Right renal pelvis (tissue), 4 donors: Measurements from ENCODE around the gene FCHSD1. TPM values are rescaled to one million over a fixed set of nuclear protein-coding genes. Genes with fewer than 3 reads are reported as not detected.

Source experiments
- polyA plus RNA-seq, 4 donors: library from polyadenylated mRNA; unstranded; fragments of 120-200 nt; gene quantifications; one replicate each; pipeline ENCODE4 v1.2.1, GENCODE V29; 2013; ENCODE audit not compliant: insufficient read length in 4 of 4

FCHSD1 gene
- polyA plus RNA-seq, 4 donors: 11.6 to 14.3 (median 13.8) TPM

Other genes starting within 250 kb of the FCHSD1 start
- gene PCDHGA9, start 248.6 kb downstream of the FCHSD1 start, polyA plus RNA-seq: 1 to 10 TPM; 5.5 to 6.5 (median 6.0) TPM
- gene PCDHGB6, start 243.4 kb downstream of the FCHSD1 start, polyA plus RNA-seq: 1 to 10 TPM; 7.0 to 8.3 (median 8.2) TPM
- gene PCDHGA10, start 238.4 kb downstream of the FCHSD1 start, polyA plus RNA-seq: 1 to 10 TPM; 3.7 to 3.9 (median 3.9) TPM
- 10 to 100 TPM; 15.4 to 16.6 (median 15.9) TPM for gene PCDHGB7, start 233.7 kb downstream of the FCHSD1 start, polyA plus RNA-seq
- gene PCDHGA11, start 230.4 kb downstream of the FCHSD1 start, polyA plus RNA-seq: 1 to 10 TPM; 4.4 to 5.5 (median 4.9) TPM
- 1 to 10 TPM in 3 of 4 donors, under 1 TPM in 1; 0.97 to 2.1 (median 1.7) TPM for gene PCDHGA12, start 220.9 kb downstream of the FCHSD1 start, polyA plus RNA-seq
- 100 to 1,000 TPM; 105 to 128 (median 117) TPM for gene PCDHGC3, start 175.5 kb downstream of the FCHSD1 start, polyA plus RNA-seq
- gene PCDHGC4, start 166.4 kb downstream of the FCHSD1 start, polyA plus RNA-seq: 1 to 10 TPM; 2.8 to 3.4 (median 3.2) TPM
- under 1 TPM; 0.11 to 0.61 (median 0.34) TPM for gene PCDHGC5, start 162.3 kb downstream of the FCHSD1 start, polyA plus RNA-seq
- 10 to 100 TPM; 62.7 to 71.7 (median 70.4) TPM for gene DIAPH1, start 32.4 kb downstream of the FCHSD1 start, polyA plus RNA-seq
- 100 to 1,000 TPM in 1 of 4 donors, 10 to 100 TPM in 3; 93.3 to 102 (median 95.2) TPM for gene HDAC3, start 14.6 kb downstream of the FCHSD1 start, polyA plus RNA-seq
- 1 to 10 TPM in 2 of 4 donors, under 1 TPM in 2; 0.73 to 1.4 (median 1.1) TPM for gene RELL2, start 14.4 kb downstream of the FCHSD1 start, polyA plus RNA-seq
- 10 to 100 TPM; 19.8 to 24.4 (median 20.9) TPM for gene ARAP3, start 30.8 kb upstream of the FCHSD1 start, polyA plus RNA-seq
- 10 to 100 TPM; 24.0 to 28.3 (median 25.6) TPM for gene PCDH1, start 227.0 kb upstream of the FCHSD1 start, polyA plus RNA-seq